H1 (cell line): Measurements from ENCODE around the gene ZNF74. TPM values are rescaled to one million over a fixed set of nuclear protein-coding genes. Genes with fewer than 3 reads are reported as not detected.

Experiments
- NANOG ChIP-seq: IDR thresholded peaks from 2 replicates; pipeline ENCODE4 v1.6.1; 2011; ENCODE audit warnings: low read length, low read depth, mild to moderate bottlenecking, inconsistent platforms; ENCODE audit not compliant: insufficient read depth, poor library complexity, severe bottlenecking
- POU5F1 ChIP-seq: IDR thresholded peaks from 2 replicates; pipeline ENCODE4 v1.6.1; 2011; ENCODE audit warnings: low read depth, mild to moderate bottlenecking, low read length, moderate library complexity
- TEAD4 ChIP-seq: IDR thresholded peaks from 2 replicates; pipeline ENCODE4 v1.6.1; 2012; ENCODE audit warnings: low read depth, low read length, inconsistent platforms, mixed read lengths
- polyA plus RNA-seq, 7 experiments: library from polyadenylated mRNA; depleted of rRNA in 3 of 7; stranded (reverse) in 5 of 7; unstranded in 2 of 7; fragments of >200 nt in 5 of 7; fragments of 200-250 nt in 2 of 7; gene quantifications; 1 replicate in 5 of 7; 2 replicates in 1 of 7; 4 replicates in 1 of 7; pipeline versions ENCODE4 v1.2.1 to v1.2.3, GENCODE V29; 2011 to 2013; ENCODE audit warnings: missing spikeins in 2 of 7, mixed read lengths in 2 of 7
- total RNA-seq: library from RNA; stranded (reverse); fragmentation: NEBNext Ultra II Directional; extraction: Animal tissue kit (Norgen Biotek cat#: 25700); gene quantifications from 2 replicates; pipeline ENCODE4 v1.2.1, GENCODE V29; 2021

The ZNF74 gene
- total and polyA plus RNA-seq, 2 of the 8 experiments (the other 6 are each of a cell fraction or from before 2014, with no cell fraction given): 29.7 to 45.7 TPM

DNA sequence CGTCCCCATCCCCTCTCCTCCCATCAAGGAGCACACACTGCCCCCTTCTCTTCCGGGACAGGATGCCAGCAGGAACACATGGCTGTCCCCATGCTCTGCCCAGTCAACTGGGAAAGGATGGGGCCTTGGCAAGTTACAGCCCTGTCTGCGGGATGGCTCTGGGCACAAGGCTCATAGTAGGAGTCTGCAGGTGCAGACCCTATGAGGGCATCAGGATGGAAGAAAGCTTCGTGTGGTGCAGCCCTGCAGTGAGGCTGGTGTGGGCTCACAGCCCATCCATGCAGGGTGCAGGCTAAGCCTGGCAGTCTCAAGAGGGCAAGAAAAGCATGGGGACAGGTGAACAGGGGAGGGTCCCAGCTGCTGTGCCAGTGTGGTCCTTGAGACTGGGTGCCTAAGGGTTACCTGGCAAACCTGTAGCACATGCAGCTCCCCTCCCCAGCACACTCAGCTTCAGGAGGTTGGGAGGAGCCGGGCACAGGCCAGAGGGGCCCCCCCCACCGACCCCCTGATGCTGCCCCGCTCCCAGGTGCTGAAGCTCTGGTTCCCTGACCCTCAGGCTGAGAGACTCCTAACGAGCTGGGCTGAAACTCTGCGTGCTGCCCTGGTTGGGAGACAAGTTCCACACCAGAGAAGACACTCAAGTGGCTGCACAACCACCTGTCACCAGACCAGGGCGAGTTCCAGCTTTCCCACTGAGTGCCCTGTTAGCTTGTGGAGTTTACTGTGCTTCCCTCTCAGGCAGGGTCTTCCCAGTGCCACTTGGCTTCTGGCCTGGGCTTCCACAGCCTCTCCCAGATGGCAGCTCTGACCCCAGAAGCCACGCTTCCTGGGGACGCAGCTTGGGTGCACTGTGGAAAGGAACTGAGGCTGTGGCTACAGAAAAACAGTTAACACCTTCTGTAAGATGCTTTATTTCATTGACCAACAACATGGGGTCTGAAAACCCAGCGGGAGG lies 47.0 kb downstream of the ZNF74 start (continued):
- no peak for TF ChIP-seq NANOG
- TF ChIP-seq POU5F1: no peak
- TF ChIP-seq TEAD4: no peak
